ENCODE results near the gene PRSS27.

PRSS27 gene

GRCh38 chr16:2749936-2750335, 29.9 kb upstream of the PRSS27 start:
- DNase-seq = no peak

DNA sequence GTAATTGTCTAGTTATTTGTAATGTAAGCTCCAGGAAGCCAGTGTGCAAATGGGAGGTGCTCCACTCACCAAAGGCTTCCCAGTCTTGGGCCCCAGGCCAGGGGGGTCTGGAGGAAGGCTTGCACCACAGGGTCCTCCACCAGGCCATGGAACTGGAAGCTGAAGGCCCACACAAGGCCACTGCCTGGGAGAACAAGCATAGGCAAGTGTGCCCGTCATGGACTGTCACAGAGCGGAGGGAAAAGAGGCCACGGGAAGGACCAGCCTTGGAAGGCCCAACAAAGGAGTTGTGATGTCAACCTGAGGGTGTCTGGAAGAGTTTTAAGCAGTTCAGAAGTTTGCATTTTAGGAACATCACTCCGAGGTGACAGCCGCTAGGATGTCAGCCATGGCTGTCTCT, 29.5 kb upstream of the PRSS27 start:
- no peak for DNase-seq

- no peak for DNase-seq
These were observed 28.9 kb upstream of the PRSS27 start for GRCh38 chr16:2748757-2749455.

DNA sequence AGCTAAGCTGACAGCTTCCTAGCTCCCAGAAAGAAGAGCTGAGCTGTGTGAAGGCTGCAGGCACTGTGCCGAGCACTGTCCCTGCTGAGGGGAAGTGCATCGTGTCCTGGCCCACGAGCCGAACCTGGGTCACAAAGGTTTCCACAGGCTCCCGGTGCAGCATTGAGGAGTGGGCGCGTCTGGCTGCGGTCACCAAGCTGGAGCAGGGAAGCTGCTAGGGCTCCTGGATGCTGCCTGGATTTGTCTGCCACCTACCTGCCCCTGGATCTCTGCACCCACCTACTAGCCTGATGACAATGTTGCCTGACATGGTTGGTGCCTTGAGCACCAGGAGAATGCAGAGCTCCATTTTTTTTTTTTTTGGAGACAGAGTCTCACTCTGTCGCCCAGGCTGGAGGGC, 25.9 kb upstream of the PRSS27 start:
- no peak for DNase-seq

GRCh38 chr16:2745116-2745890, 25.3 kb upstream of the PRSS27 start:
- no peak for DNase-seq

GRCh38 chr16:2744711-2745110, 24.7 kb upstream of the PRSS27 start:
- DNase-seq = no peak

GRCh38 chr16:2743007-2743810, 23.2 kb upstream of the PRSS27 start:
- DNase-seq = no peak

DNA sequence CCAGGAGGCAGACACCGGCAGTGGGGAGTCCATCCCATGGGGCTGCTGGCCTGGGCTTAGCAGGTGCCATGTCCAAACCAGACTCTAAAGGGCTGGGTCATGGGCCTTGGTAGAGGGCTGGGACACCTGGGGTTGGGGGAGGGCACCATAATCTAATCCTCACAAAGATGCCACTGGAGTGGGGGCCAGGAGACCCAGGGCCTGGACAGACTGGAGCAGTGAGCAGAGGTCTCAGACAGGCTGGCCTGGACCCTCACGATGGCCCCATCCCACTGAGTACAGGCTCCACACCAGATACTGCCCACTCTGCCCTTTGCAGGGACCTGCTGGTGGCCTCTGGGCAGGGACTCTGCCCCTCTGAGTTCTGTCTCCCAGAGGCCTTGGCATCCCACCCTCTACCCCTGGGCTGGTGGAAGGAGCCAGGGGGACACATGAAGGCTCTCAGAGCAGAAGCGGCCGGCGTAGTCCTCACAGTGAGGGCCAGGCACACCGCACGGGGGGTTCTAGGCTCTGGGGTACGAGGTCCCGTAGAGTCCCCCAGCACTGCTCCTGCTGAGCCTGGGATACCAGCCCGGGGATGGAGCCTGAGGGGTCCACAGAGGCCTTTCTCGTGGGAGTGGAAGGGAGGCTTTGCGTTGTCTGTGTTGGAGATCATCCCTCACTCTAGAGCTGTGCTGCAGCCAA, 22.4 kb upstream of the PRSS27 start:
- DNase-seq = no peak

DNA sequence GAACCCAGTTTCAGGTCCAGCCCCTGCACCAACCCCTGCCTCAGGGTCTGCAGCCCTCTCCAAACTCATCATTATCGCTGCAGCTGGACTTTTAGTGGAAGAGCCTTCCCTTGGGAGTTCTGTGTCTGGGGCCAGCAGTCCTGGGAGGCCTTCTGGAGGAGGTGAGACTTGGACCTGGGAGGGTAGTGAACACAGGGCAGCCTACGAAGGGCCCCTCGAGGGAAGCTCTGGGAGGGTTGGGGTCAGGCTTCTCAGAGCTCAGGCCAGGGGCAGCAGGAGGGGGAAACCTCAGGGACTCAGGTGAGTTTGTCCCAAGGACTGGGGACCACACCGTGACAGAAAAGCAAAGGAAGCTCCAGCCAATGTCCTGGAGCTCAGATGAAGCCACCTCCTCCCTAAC, 21.1 kb upstream of the PRSS27 start:
- no peak for DNase-seq

- DNase-seq = no peak
These were observed 20.5 kb upstream of the PRSS27 start for GRCh38 chr16:2740476-2740875.

GRCh38 chr16:2739625-2740430, 19.8 kb upstream of the PRSS27 start:
- DNase-seq = no peak

- DNase-seq = no peak
These were observed 18.6 kb upstream of the PRSS27 start for GRCh38 chr16:2738615-2739014.

GRCh38 chr16:2737895-2738418, 17.9 kb upstream of the PRSS27 start:
- DNase-seq = no peak

DNA sequence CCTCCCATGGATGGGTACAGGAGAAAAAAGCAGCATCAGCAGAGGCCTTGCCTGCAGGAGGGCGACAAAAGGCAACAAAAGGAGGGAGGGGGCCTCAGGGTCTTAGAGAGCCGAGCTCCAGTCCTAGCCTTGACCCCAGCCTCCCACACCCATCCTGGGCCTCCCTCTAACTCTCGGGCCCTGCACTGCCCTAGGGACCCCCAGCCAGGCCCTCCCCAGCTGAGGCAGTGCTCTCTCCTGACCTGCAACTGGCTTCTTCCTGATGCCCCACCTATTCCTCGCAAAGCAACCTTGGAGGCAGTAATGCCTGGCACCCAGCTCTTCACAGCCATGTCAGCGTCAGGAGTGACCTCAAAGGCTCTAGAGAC, 17.2 kb upstream of the PRSS27 start:
- no peak for DNase-seq

DNA sequence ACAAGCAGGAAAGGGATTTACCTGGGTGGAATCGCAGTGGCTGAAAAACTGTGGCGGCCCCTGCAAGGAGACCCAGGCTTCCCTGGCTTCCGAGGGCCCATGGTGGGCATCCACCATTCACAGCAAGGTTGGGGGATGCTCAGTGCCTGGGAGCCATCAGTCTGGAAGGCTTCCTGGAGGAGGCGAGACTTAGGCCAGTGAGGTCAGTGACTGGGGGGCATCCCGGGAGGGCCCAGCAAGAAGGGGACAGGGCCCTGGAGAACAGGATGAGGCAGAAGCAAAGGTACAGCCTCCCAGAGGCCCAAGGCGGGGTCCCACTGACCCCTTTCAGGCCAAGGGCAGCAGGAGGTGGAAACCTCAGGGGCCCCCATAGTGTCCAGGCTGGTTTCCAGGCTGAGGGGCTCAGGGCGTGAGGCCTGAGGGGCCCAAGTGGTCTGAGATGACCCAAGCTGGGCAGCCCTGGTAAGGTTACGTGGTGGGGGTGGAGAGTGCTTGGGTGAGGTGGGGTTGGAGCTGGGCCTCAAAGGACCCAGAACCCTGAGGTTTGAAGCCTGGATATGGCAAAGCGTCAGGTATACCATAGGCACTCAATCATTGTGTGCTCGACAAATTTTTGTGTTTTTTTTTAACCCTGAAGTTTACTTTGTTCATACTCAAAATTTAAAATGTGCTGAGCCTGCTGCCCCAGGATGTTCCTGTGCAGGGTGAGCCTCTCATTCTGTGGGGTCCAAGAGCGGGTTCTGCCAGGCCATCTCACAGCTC, 16.6 kb upstream of the PRSS27 start:
- no peak for DNase-seq

DNA sequence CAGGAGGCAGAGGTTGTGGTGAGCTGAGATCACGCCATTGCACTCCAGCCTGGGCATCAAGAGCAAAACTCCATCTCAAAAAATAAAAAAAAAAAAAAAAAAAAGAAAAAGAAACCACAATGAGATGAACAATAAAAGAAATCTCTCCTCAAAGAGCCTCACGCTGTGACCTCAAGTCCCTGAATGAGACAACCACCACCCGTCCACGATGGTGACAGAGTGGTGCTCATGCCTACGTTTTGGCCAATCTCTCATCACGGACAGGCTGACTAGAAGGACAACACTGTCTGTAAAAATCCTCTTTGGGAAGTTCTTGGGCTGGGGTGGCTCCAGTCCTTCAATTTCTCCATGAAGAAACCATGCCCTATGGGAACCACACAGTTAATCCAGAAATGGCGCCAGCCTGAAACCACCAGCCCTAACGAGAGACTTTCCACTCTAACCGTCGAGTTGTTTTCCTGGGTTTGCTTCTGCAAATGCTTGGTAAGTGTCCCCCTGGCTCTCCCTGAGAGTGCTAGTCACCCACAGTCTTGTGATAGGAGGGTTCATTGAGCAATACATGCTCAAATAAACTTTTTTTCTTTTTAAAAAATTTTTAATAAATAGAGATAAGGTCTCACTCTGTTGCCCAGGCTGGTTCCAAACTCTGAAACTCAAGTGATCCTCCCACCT, 15.0 kb upstream of the PRSS27 start:
- no peak for DNase-seq

GRCh38 chr16:2728034-2728433, 8.0 kb upstream of the PRSS27 start:
- no peak for DNase-seq

GRCh38 chr16:2726923-2727322, 6.9 kb upstream of the PRSS27 start:
- DNase-seq = no peak

GRCh38 chr16:2724816-2725348, 4.9 kb upstream of the PRSS27 start:
- DNase-seq = no peak

GRCh38 chr16:2724088-2724676, 4.2 kb upstream of the PRSS27 start:
- no peak for DNase-seq
